CD14-positive monocyte (primary cell): ENCODE data around the gene UBE2O. TPM values are rescaled to one million over a fixed set of nuclear protein-coding genes. Genes with fewer than 3 reads are reported as not detected.

ENCODE experiments used
- DNase-seq, 3 donors: peaks; one replicate each; pipeline ENCODE4 v3.0.0-alpha.2; 2011 to 2022
- H2AFZ ChIP-seq: 2 replicates; pipeline ENCODE4 v1.6.0; 2012; ENCODE audit warnings: mild to moderate bottlenecking, low read depth, low read length, inconsistent platforms; ENCODE audit not compliant: insufficient read depth, poor library complexity, severe bottlenecking
- H3K27ac ChIP-seq, 2 donors: 1 replicate in 1 of 2; 2 replicates in 1 of 2; pipeline ENCODE4 v1.5.1; 2012 to 2013; ENCODE audit warnings: low read length in 2 of 2, control low read depth in 1 of 2, inconsistent platforms in 1 of 2, low read depth in 1 of 2, mild to moderate bottlenecking in 1 of 2
- H3K27me3 ChIP-seq, 2 donors: one replicate each; pipeline versions ENCODE4 v1.6.0 to v1.6.1; 2011 to 2013; ENCODE audit warnings: low read length in 2 of 2; ENCODE audit not compliant: control insufficient read depth in 2 of 2, insufficient read depth in 2 of 2
- H3K36me3 ChIP-seq, 2 donors: replicated peaks in 1 of 2; 1 replicate in 1 of 2; 2 replicates in 1 of 2; pipeline versions ENCODE4 v1.5.1 to v1.6.1; 2012 to 2013; ENCODE audit warnings: low read length in 2 of 2, control low read depth in 1 of 2, inconsistent platforms in 1 of 2, mild to moderate bottlenecking in 1 of 2; ENCODE audit not compliant: insufficient read depth in 2 of 2, control insufficient read depth in 1 of 2
- H3K4me1 ChIP-seq, 2 donors: 1 replicate in 1 of 2; 2 replicates in 1 of 2; pipeline versions ENCODE4 v1.5.1 to v1.6.1; 2012 to 2013; ENCODE audit warnings: low read length in 2 of 2, control low read depth in 1 of 2, inconsistent platforms in 1 of 2, mild to moderate bottlenecking in 1 of 2, moderate library complexity in 1 of 2; ENCODE audit not compliant: insufficient read depth in 2 of 2, control insufficient read depth in 1 of 2
- H3K4me2 ChIP-seq: replicated peaks from 2 replicates; pipeline ENCODE3; 2012; ENCODE audit warnings: low read length, moderate library complexity, mild to moderate bottlenecking; ENCODE audit not compliant: poor library complexity, severe bottlenecking; ENCODE audit errors: extremely low read depth
- H3K4me3 ChIP-seq, 3 experiments: fragments of 200-600 bp in 1 of 3; sonication (generic) in 1 of 3; replicated peaks in 1 of 3; 1 replicate in 2 of 3; 2 replicates in 1 of 3; pipeline ENCODE4 v1.5.1; 2011 to 2013; ENCODE audit warnings: low read length in 3 of 3, mild to moderate bottlenecking in 3 of 3, control low read depth in 2 of 3, low read depth in 2 of 3, inconsistent platforms in 1 of 3, moderate library complexity in 1 of 3
- H3K79me2 ChIP-seq: 2 replicates; pipeline ENCODE4 v1.6.0; 2012; ENCODE audit warnings: mild to moderate bottlenecking, control low read depth, inconsistent platforms, low read length, moderate library complexity; ENCODE audit not compliant: insufficient read depth
- H3K9ac ChIP-seq: 2 replicates; pipeline ENCODE4 v1.6.0; 2017; ENCODE audit warnings: low read length, mild to moderate bottlenecking; ENCODE audit not compliant: insufficient read depth, poor library complexity, severe bottlenecking
- H3K9me3 ChIP-seq, 2 donors: replicated peaks in 1 of 2; 1 replicate in 1 of 2; 2 replicates in 1 of 2; pipeline versions ENCODE4 v1.5.1 to v1.6.1; 2012 to 2013; ENCODE audit warnings: low read length in 2 of 2, control low read depth in 1 of 2; ENCODE audit not compliant: control insufficient read depth in 1 of 2, insufficient read depth in 1 of 2
- H4K20me1 ChIP-seq: 2 replicates; pipeline ENCODE4 v1.6.0; 2012; ENCODE audit warnings: mild to moderate bottlenecking, low read length, control low read depth, moderate library complexity; ENCODE audit not compliant: insufficient read depth
- H3K27ac Mint-ChIP-seq, 7 donors: one replicate each; pipeline ENCODE4 v1.8.0; 2020; ENCODE audit warnings: mild to moderate bottlenecking in 7 of 7, mixed read lengths in 7 of 7, moderate library complexity in 6 of 7, inconsistent platforms in 2 of 7
- H3K27me3 Mint-ChIP-seq, 3 donors: one replicate each; pipeline ENCODE4 v1.8.0; 2021 to 2022; ENCODE audit warnings: low read depth in 3 of 3, mild to moderate bottlenecking in 3 of 3, mixed read lengths in 3 of 3, moderate library complexity in 3 of 3, inconsistent platforms in 1 of 3
- H3K36me3 Mint-ChIP-seq, 2 donors: one replicate each; pipeline ENCODE4 v1.8.0; 2020; ENCODE audit warnings: mixed read lengths in 2 of 2, inconsistent platforms in 1 of 2, mild to moderate bottlenecking in 1 of 2
- H3K4me1 Mint-ChIP-seq: one replicate; pipeline ENCODE4 v1.8.0; 2020; ENCODE audit warnings: mild to moderate bottlenecking, mixed read lengths
- H3K4me3 Mint-ChIP-seq, 2 donors: one replicate each; pipeline ENCODE4 v1.8.0; 2020; ENCODE audit warnings: mild to moderate bottlenecking in 2 of 2, mixed read lengths in 2 of 2, moderate library complexity in 1 of 2
- H3K9me3 Mint-ChIP-seq, 7 donors: one replicate each; pipeline ENCODE4 v1.8.0; 2020 to 2022; ENCODE audit warnings: mixed read lengths in 7 of 7, mild to moderate bottlenecking in 6 of 7, moderate library complexity in 6 of 7, inconsistent platforms in 2 of 7
- CTCF ChIP-seq: fragments of 200-600 bp; IDR thresholded peaks from one replicate; pipeline ENCODE4 v1.8.0; 2022; ENCODE audit warnings: antibody characterized with exemption, mild to moderate bottlenecking
- WGBS: methylation state at CpG from one replicate; pipeline ENCODE4 v1.1.5; 2013; ENCODE audit warnings: missing lambda C conversion rate; ENCODE audit not compliant: insufficient coverage; 5-methylcytosine and 5-hydroxymethylcytosine counted together
- intact Hi-C, 2 donors: fragments of 100-400 bp; cut with micrococcal nuclease; formaldehyde crosslinking; loops; one replicate each; pipeline versions ENCODE4 v1.15.0 to v1.15.1; 2023
- polyA plus RNA-seq, 3 donors: library from polyadenylated mRNA; depleted of rRNA in 1 of 3; unstranded in 2 of 3; stranded (reverse) in 1 of 3; fragments of 300-500 nt in 2 of 3; fragments of >200 nt in 1 of 3; fragmentation: Illumina TruSeq in 2 of 3; gene quantifications; 1 replicate in 2 of 3; 2 replicates in 1 of 3; pipeline ENCODE4 v1.2.3, GENCODE V29; 2012 to 2021

UBE2O gene
- polyA plus RNA-seq, 3 donors: 1.3 to 15.1 (median 4.5) TPM

DNA sequence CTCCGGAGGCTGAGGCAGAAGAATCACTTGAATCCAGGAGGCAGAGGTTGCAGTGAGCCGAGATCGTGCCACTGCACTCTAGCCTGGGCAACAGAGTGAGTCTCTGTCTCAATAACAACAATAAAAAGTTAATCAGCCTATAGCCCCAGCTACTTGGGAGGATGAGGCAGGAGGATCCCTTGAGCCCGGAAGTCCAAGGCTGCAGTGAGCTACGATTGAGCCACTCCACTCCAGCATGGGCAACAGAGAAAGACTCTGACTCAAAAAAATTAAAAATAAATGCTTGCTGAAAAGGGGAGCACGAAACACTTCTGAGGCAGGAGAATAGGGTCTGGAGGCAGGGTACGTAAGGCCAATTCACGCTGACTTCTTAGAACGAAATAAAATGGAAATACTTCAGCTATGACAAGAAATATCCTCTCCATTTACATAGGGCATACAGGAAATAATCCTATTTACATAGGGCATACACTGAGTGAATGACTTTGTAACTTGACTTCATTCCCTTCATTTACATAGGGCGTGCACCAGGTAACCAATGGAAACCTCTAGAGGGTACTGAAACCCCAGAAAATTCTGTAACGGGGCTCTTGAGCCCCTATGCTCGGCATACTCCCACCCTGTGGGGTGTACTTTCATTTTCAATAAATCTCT is 96.0 kb downstream of the UBE2O start:
- Mint-ChIP-seq H3K27ac (no peak overlapping the region), H3K4me3 (no peak overlapping the region), H3K9me3 (peaks cover 0 to 1% (median 0%) of the 10 kb centered on the region in 7 donors), H3K27me3 (peaks cover 5 to 13% (median 6%) of the 10 kb centered on the region in 3 donors), H3K36me3 (no peaks in the 10 kb centered on the region), H3K4me1 (peaks cover 21% of the 10 kb centered on the region)
- H3K27ac ChIP-seq: no peak overlapping the region
- H3K27me3 ChIP-seq: no peaks in the 10 kb centered on the region
- intact Hi-C loops: no loop called here
- no peak overlapping the region for H3K4me3 ChIP-seq
- H3K36me3 ChIP-seq: no peaks in the 10 kb centered on the region
- WGBS: 76% methylated on average over 4 of the region's 12 CpGs
- H4K20me1 ChIP-seq: no peaks in the 10 kb centered on the region
- no peak overlapping the region for H3K9ac ChIP-seq
- no peak for DNase-seq
- H2AFZ ChIP-seq: no peak overlapping the region
- peaks cover 13% of the 10 kb centered on the region for H3K79me2 ChIP-seq
- no peaks in the 10 kb centered on the region for H3K9me3 ChIP-seq
- H3K4me2 ChIP-seq: no peak overlapping the region
- H3K4me1 ChIP-seq: peaks cover 15 to 21% of the 10 kb centered on the region in 2 donors
- no peak for TF ChIP-seq CTCF

GRCh38 chr17:76354747-76355310 is 98.1 kb downstream of the UBE2O start:
- H3K79me2 ChIP-seq: peaks cover 34% of the 10 kb centered on the region
- DNase-seq: no peak
- H3K9me3 ChIP-seq: no peaks in the 10 kb centered on the region
- no peaks in the 10 kb centered on the region for H3K27me3 ChIP-seq
- peaks cover 24% of the 10 kb centered on the region for H3K4me1 Mint-ChIP-seq
- H3K27ac Mint-ChIP-seq: peak overlapping the region in 1 of 7 donors; percentile 98
- no peak overlapping the region for H3K4me3 ChIP-seq
- no peak overlapping the region for H3K9ac ChIP-seq
- H3K4me1 ChIP-seq: peaks cover 15 to 21% of the 10 kb centered on the region in 2 donors
- peaks cover 0 to 2% of the 10 kb centered on the region in 2 donors for H3K36me3 Mint-ChIP-seq
- H3K4me2 ChIP-seq: peak overlapping the region; percentile 91
- peaks cover 3 to 8% (median 6%) of the 10 kb centered on the region in 3 donors for H3K27me3 Mint-ChIP-seq
- H3K4me3 Mint-ChIP-seq: peak overlapping the region; percentile 27 to 99
- 74% methylated on average over 6 of the region's 13 CpGs for WGBS
- H3K27ac ChIP-seq: no peak overlapping the region
- H3K9me3 Mint-ChIP-seq: peaks cover 0 to 1% (median 0%) of the 10 kb centered on the region in 7 donors
- TF ChIP-seq CTCF: no peak
- intact Hi-C loops: loop anchor here (2.0 to 5.0 kb wide), 2 partner anchors 30 to 32 kb away; partner anchors contain the start of gene SPHK1 (in 1 of the 2)
- H3K36me3 ChIP-seq: no peaks in the 10 kb centered on the region
- H2AFZ ChIP-seq: peak overlapping the region; percentile 97
- H4K20me1 ChIP-seq: no peaks in the 10 kb centered on the region
